C4-2B (cell line): ENCODE measurements around the gene RD3L.

ENCODE experiments used
- H3K27ac ChIP-seq: fragments of 450-650 bp; 2 replicates; pipeline ENCODE4 v1.5.1; 2017
- CTCF ChIP-seq: fragments of 450-650 bp; conservative IDR thresholded peaks from 2 replicates; pipeline ENCODE4 v1.5.1; 2017; ENCODE audit warnings: mild to moderate bottlenecking
- ZFX ChIP-seq: fragments of 450-650 bp; IDR thresholded peaks from 2 replicates; pipeline ENCODE4 v1.6.1; 2017

Gene RD3L

GRCh38 chr14:103943673-103944072 is 1.3 kb upstream of the RD3L start:
- no peak for TF ChIP-seq CTCF
- no peak for TF ChIP-seq ZFX
- no peak overlapping the region for H3K27ac ChIP-seq

DNA sequence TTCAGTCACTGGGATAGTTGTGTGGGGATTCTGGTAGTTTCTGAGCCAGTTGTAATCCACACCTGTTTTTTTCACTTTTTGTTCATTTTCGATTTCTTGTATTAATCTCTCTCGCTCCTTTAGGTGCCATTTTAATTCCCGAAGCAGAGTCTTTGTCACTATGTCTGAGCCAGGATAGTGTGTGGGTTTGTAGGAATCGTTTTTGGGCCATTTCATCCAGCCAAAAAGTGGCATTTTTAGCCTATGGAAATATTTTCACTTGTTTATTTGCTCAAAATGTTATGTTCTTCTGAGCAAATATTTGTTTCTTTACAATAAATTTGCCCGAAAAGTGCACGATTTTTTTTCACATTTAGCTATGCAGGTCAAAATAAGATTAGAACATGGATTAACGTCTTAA is 867 bp downstream of the RD3L start:
- no peak overlapping the region for H3K27ac ChIP-seq
- TF ChIP-seq ZFX (no peak), CTCF (no peak)

GRCh38 chr14:103935102-103935501 is 7.2 kb downstream of the RD3L start:
- H3K27ac ChIP-seq: no peak overlapping the region
- no peak for TF ChIP-seq ZFX
- TF ChIP-seq CTCF: no peak

GRCh38 chr14:103932791-103933490 is 9.4 kb downstream of the RD3L start:
- no peak overlapping the region for H3K27ac ChIP-seq
- no peak for TF ChIP-seq CTCF
- TF ChIP-seq ZFX: no peak

- TF ChIP-seq ZFX (no peak), CTCF (no peak)
- no peak overlapping the region for H3K27ac ChIP-seq
Measured at GRCh38 chr14:103931422-103931821, 10.9 kb downstream of the RD3L start.

- TF ChIP-seq CTCF: no peak
- no peak for TF ChIP-seq ZFX
- H3K27ac ChIP-seq: no peak overlapping the region
Measured at GRCh38 chr14:103930051-103930604, 12.2 kb downstream of the RD3L start.

DNA sequence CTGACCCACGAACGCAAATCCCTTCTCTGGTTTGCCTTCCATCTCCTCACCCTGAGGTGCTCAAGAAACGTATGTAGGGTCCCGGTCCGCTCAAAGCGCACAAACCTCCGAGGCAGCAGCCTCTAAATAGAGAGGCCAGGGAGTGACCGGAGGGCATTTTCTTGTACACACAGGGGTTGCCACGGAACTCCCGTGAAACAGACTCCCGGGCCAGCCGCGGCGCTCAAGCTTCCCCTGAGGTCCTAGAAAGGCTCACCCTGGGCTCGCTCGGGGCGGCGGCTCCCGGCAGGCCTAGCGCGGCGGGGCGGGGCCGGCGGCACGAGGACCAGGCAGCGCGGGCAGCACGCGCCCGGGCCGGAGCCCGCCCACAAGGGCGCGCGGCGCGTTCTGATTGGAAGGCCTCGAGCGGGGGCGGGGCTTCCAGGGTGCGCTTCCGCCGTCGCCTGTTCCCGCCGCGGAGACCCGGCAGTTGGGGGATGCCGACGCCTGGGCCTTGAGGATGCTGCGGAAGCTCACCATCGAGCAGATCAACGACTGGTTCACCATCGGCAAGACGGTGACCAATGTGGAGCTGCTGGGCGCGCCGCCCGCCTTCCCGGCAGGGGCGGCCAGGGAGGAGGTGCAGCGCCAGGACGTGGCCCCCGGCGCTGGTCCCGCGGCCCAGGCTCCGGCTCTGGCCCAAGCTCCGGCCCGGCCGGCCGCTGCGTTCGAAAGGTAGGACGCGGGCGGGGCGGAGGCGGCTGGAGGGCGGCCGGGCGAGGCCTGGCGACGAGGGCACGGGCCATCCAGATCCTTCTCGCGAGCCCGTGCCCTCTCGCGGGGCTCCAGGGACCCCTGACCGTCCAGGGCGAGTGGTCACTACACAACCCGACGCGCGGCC is 14.1 kb downstream of the RD3L start, which contains the start of gene TDRD9:
TDRD9 (plus strand) TSS at position 446 of the 880 bp plus-strand sequence; CDS start at position 500, 54 bp downstream.
- H3K27ac ChIP-seq: no peak within 1 kb of the TSS
- TF ChIP-seq CTCF (no peak), ZFX (no peak)
